ENCODE measurements around the gene CEACAM4.
"Not testable (repeated sequence)": the region's sequence is repeated elsewhere in the genome, so short reads cannot be mapped to it uniquely, and the experiment has no call there.

The CEACAM4 gene

DNA sequence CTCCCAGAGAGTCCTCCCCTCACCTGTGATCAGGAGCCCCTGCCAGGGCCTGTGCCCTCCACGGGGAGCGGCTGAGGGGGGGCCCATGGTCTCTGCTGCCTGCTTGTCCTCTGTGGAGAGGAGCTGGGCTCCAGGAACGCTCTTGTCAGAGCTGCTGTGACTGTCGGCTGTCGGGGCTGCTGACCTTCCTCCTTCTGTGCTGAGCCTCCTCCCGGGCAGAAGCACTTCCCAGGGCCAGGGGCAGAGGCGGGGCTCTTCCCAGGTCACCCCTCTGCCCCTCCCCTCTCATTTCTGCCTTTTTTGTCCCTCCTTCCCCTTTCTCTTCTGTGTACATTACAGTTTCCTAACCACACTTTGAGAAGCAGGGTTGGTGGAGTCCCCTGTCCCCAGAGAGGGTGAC lies at the start of gene CEACAM4:
TSS of gene CEACAM4 (minus strand) at position 198 of the 400 bp plus-strand sequence. CDS start at position 87, 111 bp downstream.
- DNase-seq (ENCODE audit: low spot score), result no peak

DNA sequence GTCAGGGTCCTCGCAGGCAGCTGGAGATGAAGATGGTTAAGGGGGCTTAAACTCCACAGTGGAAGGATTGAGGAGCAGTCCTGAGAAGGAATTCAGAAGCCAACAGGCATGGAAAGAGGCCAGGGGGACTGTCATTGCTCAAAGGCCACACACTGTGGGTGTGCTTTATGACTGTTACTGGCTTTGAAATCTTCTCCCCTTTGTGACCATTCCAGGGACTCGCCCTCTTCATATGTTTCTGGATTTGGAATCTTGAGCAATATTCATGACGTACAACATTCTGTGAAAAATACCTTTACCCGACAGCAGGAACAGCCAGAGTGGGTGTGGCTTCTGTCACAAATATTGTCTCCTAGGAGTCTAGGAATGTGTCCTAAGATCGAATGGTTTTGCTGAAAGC lies 44.6 kb upstream of the CEACAM4 start:
- DNase-seq (ENCODE audit: low spot score), result no peak

DNA sequence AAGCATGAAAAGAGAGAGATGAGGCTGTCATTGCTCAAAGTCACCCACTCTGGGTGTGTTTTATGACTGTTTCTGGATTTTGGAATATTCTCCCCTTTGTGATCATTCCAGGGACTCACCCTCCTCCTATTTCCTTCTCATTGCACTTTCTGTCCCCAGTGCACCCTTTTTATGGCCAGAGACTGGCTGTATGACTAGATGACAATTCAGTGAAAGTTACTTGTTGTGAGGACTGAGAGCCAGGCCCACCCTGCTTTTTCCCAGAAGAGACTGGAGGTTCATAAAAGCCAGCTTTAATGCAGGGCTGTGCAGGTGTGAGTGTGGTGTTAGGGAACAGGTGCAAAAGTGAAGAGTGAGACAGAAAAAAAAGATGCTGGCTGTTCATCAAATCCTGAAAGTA lies 43.9 kb upstream of the CEACAM4 start:
- no peak for DNase-seq (ENCODE audit: low spot score)

GRCh38 chr19:41668315-41668714 lies 41.4 kb upstream of the CEACAM4 start:
- no peak for DNase-seq (ENCODE audit: low spot score)

- DNase-seq (ENCODE audit: low spot score), result no peak
Measured at GRCh38 chr19:41666075-41666474, 39.2 kb upstream of the CEACAM4 start.

DNA sequence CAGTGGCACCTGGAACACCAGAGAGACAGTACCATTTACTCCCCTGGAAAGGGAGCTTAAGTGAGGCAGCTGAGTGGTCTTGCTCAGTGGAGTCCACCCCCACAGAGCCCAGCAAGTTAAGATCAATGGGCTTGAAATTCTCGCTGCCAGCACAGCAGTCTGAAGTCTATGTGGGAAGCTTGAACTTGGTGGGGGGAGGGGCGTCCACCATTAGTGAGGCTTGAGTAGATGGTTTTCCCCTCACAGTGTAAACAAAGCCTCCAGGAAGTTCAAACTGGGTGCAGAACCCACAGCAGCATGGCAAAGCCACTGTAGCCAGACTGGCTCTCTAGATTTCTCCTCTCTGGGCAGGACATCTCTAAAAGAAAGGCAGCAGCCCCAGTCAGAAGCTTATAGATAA lies 30.3 kb upstream of the CEACAM4 start:
- DNase-seq (ENCODE audit: low spot score), result no peak

- not testable (repeated sequence) for DNase-seq (ENCODE audit: low spot score)
Measured at GRCh38 chr19:41656756-41657155, 29.9 kb upstream of the CEACAM4 start.

DNA sequence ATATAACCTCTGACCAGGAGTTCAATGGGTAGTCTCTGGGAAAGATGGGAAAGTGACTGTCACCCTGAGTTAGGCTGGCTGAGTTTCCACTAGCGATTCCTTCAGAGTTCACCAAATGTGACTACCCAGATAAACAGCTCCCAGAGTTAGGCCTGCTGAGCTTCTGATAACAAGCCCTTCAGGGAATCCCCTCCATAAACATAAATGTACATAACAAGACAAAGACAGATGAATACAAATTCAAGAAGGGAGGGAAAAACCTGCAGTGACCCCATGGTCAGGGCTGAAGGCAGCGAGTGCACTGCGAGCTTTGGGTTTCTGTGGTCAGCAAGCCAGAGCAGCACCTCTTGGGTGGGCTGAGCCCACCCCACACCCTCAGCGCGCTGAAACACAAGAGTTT lies 25.4 kb upstream of the CEACAM4 start:
- DNase-seq (ENCODE audit: low spot score), result no peak

DNA sequence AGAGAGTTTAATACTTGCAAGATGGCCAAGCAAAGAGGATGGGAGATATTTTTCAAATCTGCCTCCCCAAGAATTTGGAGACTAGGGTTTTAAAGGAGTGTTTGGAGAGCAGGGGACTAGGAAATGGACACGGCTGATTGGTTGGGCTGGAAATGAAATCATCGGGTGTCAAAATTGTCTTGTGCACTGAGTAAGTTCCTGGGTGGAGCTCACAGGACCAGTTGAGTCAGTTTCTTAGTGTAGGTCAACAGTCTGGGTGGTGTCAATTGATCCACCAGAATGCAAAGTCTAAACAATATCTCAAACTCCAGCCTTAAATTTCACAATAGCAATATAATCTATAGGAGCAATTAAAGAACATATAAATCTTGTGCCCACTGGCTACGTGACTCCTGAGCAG lies 23.0 kb upstream of the CEACAM4 start:
- DNase-seq (ENCODE audit: low spot score), result no peak

GRCh38 chr19:41646589-41647204 lies 19.8 kb upstream of the CEACAM4 start:
- DNase-seq (ENCODE audit: low spot score), result no peak

GRCh38 chr19:41641879-41642485 lies 15.1 kb upstream of the CEACAM4 start:
- DNase-seq (ENCODE audit: low spot score), result peak; percentile 55

GRCh38 chr19:41638641-41639081 lies 11.8 kb upstream of the CEACAM4 start:
- no peak for DNase-seq (ENCODE audit: low spot score)

DNA sequence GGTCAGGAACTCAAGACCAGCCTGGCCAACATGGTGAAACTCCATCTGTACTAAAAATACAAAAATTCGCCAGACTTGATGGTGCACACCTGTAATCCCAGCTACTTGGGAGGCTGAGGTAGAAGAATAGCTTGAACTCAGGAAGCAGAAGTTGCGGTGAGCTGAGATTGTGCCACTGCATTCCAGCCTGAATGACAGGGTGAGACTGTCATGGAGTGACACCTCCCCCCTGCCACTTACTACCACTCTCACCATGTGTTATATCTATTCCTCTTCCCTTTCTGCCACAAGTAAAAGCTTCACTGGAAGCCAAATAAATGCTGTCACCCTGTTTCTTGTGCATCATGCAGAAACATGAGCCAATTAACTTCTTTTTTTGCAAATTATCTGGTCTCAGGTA lies 10.6 kb upstream of the CEACAM4 start:
- DNase-seq (ENCODE audit: low spot score), result no peak

GRCh38 chr19:41627966-41628675 lies 1.2 kb upstream of the CEACAM4 start:
- DNase-seq (ENCODE audit: low spot score), result no peak

GRCh38 chr19:41626278-41626677 lies 596 bp downstream of the CEACAM4 start:
- DNase-seq (ENCODE audit: low spot score), result no peak

DNA sequence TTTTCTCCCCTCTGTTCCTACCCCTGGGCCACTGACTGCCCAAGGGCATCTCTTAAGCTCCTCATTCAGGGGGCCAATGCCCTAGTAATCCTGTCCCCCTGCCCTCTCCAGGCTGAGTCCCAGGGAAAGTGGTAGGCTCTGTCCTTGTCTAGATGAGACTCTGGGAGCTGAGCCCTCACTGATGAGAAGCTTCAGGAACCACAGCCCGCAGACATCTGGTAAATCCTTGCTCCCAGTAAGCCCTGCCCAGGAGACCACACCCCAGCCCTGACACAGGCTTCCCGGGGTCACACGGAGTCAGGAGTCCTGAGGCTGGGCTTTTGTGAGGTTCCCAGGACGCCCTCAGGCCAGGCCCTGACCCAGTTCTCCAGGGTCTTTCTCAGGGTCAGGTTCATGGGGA lies 1.9 kb downstream of the CEACAM4 start:
- DNase-seq (ENCODE audit: low spot score), result no peak

GRCh38 chr19:41624515-41624914 lies 2.4 kb downstream of the CEACAM4 start:
- DNase-seq (ENCODE audit: low spot score), result no peak

- DNase-seq (ENCODE audit: low spot score), result no peak
Measured at GRCh38 chr19:41623360-41623759, 3.5 kb downstream of the CEACAM4 start.

DNA sequence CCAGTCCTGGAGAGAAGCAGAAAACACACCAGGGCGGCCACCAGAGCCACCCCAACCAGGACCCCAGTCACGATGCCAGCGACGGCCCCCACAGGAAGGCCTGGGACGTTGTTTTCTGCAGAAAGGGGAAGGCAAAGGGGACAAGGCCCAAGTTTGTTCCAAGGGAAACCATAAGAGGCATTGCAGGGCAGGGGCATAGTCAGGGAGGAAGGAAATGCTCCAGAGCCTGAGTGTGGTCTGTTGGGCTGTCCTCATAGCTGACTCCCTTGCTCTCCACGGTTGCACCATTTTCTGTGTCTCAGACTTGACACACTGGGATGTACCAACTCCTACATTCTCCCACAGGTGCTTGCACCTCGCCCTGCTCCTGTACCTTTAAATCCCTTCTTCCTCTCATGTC lies 5.2 kb downstream of the CEACAM4 start:
- no peak for DNase-seq (ENCODE audit: low spot score)

DNA sequence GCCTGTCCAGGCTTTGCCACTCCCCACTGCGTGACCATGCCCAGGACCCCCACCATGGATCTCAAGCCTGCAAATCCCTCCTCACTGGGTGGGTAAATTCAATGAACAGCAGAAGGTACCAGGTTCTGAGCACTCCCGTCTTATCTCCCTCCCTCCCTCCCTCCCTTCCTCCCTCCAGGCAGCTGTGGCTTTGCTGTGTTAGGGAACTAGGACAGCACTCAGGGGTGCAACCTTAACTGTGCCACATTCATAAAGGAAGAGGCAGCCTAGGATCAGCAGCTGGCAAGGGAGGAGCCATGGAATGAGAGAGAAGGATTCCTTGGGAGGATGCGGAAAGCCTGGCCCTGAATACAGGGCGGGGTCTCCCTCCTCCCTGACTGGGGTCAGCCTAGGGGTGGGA lies 5.6 kb downstream of the CEACAM4 start:
- DNase-seq (ENCODE audit: low spot score), result no peak

GRCh38 chr19:41620171-41620570 lies 6.7 kb downstream of the CEACAM4 start:
- DNase-seq (ENCODE audit: low spot score), result no peak

GRCh38 chr19:41619018-41619556 lies 7.8 kb downstream of the CEACAM4 start:
- DNase-seq (ENCODE audit: low spot score), result no peak
